Brain microvascular endothelial cell (primary cell): Measurements from ENCODE around the gene GOLGA3.
"Not testable (repeated sequence)": the region's sequence is repeated elsewhere in the genome, so short reads cannot be mapped to it uniquely, and the experiment has no call there.

Experiments
- DNase-seq: peaks from one replicate; pipeline ENCODE4 v3.0.0-alpha.2; 2020
- H3K27ac ChIP-seq: fragments of 250-450 bp; sonication (Bioruptor Pico); 2 replicates; pipeline ENCODE4 v1.5.1; 2020; ENCODE audit warnings: mild to moderate bottlenecking, moderate library complexity
- H3K27me3 ChIP-seq: fragments of 250-450 bp; sonication (Bioruptor Pico); replicated peaks from 2 replicates; pipeline ENCODE4 v1.5.1; 2020; ENCODE audit warnings: mild to moderate bottlenecking
- H3K36me3 ChIP-seq: fragments of 250-450 bp; sonication (Bioruptor Pico); replicated peaks from 2 replicates; pipeline ENCODE4 v1.5.1; 2020; ENCODE audit warnings: mild to moderate bottlenecking
- H3K4me3 ChIP-seq: 2 replicates; pipeline ENCODE4 v1.5.1; 2011; ENCODE audit warnings: low read depth, mild to moderate bottlenecking, control low read depth, low read length, moderate library complexity
- in situ Hi-C: cut with HindIII; loops from 2 replicates; pipeline ENCODE4 v1.10.0; 2017; ENCODE audit warnings: low sequenced_read_pairs, low pct_ligation_motif_present
- TF ChIP-seq, protein P1 (sequence below): IDR thresholded peaks from 2 replicates; pipeline ENCODE4 v1.5.1; 2011; ENCODE audit warnings: low read depth, mild to moderate bottlenecking, moderate library complexity, low read length, control low read depth, inconsistent platforms; ENCODE audit errors: missing control alignments

Gene GOLGA3

GRCh38 chr12:132838410-132839080 lies 9.9 kb upstream of the GOLGA3 start:
- TF ChIP-seq, protein P1, sequence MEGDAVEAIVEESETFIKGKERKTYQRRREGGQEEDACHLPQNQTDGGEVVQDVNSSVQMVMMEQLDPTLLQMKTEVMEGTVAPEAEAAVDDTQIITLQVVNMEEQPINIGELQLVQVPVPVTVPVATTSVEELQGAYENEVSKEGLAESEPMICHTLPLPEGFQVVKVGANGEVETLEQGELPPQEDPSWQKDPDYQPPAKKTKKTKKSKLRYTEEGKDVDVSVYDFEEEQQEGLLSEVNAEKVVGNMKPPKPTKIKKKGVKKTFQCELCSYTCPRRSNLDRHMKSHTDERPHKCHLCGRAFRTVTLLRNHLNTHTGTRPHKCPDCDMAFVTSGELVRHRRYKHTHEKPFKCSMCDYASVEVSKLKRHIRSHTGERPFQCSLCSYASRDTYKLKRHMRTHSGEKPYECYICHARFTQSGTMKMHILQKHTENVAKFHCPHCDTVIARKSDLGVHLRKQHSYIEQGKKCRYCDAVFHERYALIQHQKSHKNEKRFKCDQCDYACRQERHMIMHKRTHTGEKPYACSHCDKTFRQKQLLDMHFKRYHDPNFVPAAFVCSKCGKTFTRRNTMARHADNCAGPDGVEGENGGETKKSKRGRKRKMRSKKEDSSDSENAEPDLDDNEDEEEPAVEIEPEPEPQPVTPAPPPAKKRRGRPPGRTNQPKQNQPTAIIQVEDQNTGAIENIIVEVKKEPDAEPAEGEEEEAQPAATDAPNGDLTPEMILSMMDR = no peak
- Histone ChIP-seq H3K4me3 (no peak overlapping the region), H3K36me3 (peaks cover 54% of the 10 kb centered on the region), H3K27me3 (no peaks in the 10 kb centered on the region), H3K27ac (no peak overlapping the region)
- in situ Hi-C loops = no loop called here
- no peak for DNase-seq

GRCh38 chr12:132837693-132838409 lies 9.2 kb upstream of the GOLGA3 start:
- TF ChIP-seq, protein P1 = no peak
- Histone ChIP-seq H3K36me3 (peaks cover 51% of the 10 kb centered on the region), H3K4me3 (no peak overlapping the region), H3K27me3 (no peaks in the 10 kb centered on the region), H3K27ac (no peak overlapping the region)
- no peak for DNase-seq
- in situ Hi-C loops = no loop called here

GRCh38 chr12:132836795-132837331 lies 8.2 kb upstream of the GOLGA3 start:
- Histone ChIP-seq H3K27ac (no peak overlapping the region), H3K27me3 (no peaks in the 10 kb centered on the region), H3K4me3 (no peak overlapping the region), H3K36me3 (peaks cover 47% of the 10 kb centered on the region)
- in situ Hi-C loops = no loop called here
- no peak for DNase-seq
- TF ChIP-seq, protein P1 = no peak

- H3K27ac ChIP-seq, in situ Hi-C loops, DNase-seq: not testable (repeated sequence)
These were observed 7.6 kb upstream of the GOLGA3 start for GRCh38 chr12:132836230-132836629.

GRCh38 chr12:132835076-132836025 lies 6.7 kb upstream of the GOLGA3 start:
- Histone ChIP-seq H3K4me3 (no peak overlapping the region), H3K36me3 (peaks cover 38% of the 10 kb centered on the region), H3K27ac (no peak overlapping the region), H3K27me3 (no peaks in the 10 kb centered on the region)
- no peak for DNase-seq
- in situ Hi-C loops = no loop called here
- TF ChIP-seq, protein P1 = no peak

More at GRCh38 chr12:132836230-132836629, 7.6 kb upstream of the GOLGA3 start:
- peaks cover 44% of the 10 kb centered on the region for H3K36me3 ChIP-seq
- not testable (repeated sequence) for H3K27me3 ChIP-seq, H3K4me3 ChIP-seq
